Parathyroid adenoma (tissue), 2 donors: ENCODE measurements around the gene ATP2C2.
A peak's percentile ranks its signal among the peaks of the same experiment; 100 is the strongest.

Source experiments
- H2AFZ ChIP-seq: fragments of 300-600 bp; sonication (generic); one replicate; pipeline ENCODE4 v1.7.0; 2017; ENCODE audit warnings: antibody characterized with exemption, mild to moderate bottlenecking
- H3K27ac ChIP-seq: fragments of 300-600 bp; sonication (generic); one replicate; pipeline ENCODE4 v1.7.0; 2017
- H3K27me3 ChIP-seq: fragments of 300-600 bp; sonication (generic); one replicate; pipeline ENCODE4 v1.7.0; 2017; ENCODE audit warnings: low read length; ENCODE audit not compliant: control insufficient read depth, insufficient read depth
- H3K36me3 ChIP-seq: fragments of 300-600 bp; sonication (generic); one replicate; pipeline ENCODE4 v1.7.0; 2017; ENCODE audit warnings: low read length; ENCODE audit not compliant: control insufficient read depth, insufficient read depth
- H3K4me1 ChIP-seq: fragments of 300-600 bp; sonication (generic); one replicate; pipeline ENCODE4 v1.7.0; 2017; ENCODE audit warnings: control low read depth
- H3K4me2 ChIP-seq: fragments of 300-600 bp; sonication (generic); one replicate; pipeline ENCODE4 v1.7.0; 2017; ENCODE audit warnings: low read length
- H3K4me3 ChIP-seq: fragments of 300-600 bp; sonication (generic); one replicate; pipeline ENCODE4 v1.7.0; 2017; ENCODE audit warnings: low read depth, low read length
- H3K79me2 ChIP-seq: fragments of 300-600 bp; sonication (generic); one replicate; pipeline ENCODE4 v1.7.0; 2017; ENCODE audit warnings: control low read depth
- H3K9ac ChIP-seq: fragments of 300-600 bp; sonication (generic); one replicate; pipeline ENCODE4 v1.7.0; 2017; ENCODE audit warnings: mild to moderate bottlenecking
- H3K9me3 ChIP-seq: fragments of 300-600 bp; sonication (generic); one replicate; pipeline ENCODE4 v1.7.0; 2017; ENCODE audit warnings: low read length; ENCODE audit not compliant: control insufficient read depth
- TF ChIP-seq, protein P1 (sequence below): fragments of 300-600 bp; sonication (generic); IDR thresholded peaks from one replicate; pipeline ENCODE4 v1.7.0; 2017; ENCODE audit warnings: antibody characterized with exemption, mild to moderate bottlenecking
- donor health status: primary hyperparathyroidism.

The ATP2C2 gene

DNA sequence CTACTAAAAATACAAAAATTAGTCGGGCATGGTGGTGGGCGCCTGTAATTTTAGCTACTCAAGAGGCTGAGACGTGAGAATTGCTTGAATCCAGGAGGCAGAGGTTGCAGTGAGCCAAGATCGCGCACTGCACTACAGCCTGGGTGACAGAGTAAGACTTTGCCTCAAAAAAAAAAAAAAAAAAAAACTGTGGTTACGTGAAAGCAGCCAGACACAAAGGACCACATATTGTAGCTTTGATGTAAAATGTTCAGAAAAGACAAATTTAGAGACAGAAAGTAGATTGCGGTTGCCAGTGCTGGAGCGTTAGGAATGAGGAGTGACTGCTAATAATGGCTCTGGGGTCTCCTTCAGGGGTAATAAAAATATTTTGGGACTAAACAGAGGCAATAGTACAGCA lies 140.2 kb downstream of the ATP2C2 start:
- H3K9ac ChIP-seq, result no peak overlapping the region
- no peaks in the 10 kb centered on the region for H3K27me3 ChIP-seq
- no peak overlapping the region for H2AFZ ChIP-seq
- no peaks in the 10 kb centered on the region for H3K36me3 ChIP-seq
- no peak overlapping the region for H3K4me3 ChIP-seq
- H3K4me2 ChIP-seq, result no peak overlapping the region
- no peak overlapping the region for H3K27ac ChIP-seq
- TF ChIP-seq, protein P1, sequence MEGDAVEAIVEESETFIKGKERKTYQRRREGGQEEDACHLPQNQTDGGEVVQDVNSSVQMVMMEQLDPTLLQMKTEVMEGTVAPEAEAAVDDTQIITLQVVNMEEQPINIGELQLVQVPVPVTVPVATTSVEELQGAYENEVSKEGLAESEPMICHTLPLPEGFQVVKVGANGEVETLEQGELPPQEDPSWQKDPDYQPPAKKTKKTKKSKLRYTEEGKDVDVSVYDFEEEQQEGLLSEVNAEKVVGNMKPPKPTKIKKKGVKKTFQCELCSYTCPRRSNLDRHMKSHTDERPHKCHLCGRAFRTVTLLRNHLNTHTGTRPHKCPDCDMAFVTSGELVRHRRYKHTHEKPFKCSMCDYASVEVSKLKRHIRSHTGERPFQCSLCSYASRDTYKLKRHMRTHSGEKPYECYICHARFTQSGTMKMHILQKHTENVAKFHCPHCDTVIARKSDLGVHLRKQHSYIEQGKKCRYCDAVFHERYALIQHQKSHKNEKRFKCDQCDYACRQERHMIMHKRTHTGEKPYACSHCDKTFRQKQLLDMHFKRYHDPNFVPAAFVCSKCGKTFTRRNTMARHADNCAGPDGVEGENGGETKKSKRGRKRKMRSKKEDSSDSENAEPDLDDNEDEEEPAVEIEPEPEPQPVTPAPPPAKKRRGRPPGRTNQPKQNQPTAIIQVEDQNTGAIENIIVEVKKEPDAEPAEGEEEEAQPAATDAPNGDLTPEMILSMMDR, result no peak
- no peaks in the 10 kb centered on the region for H3K9me3 ChIP-seq
- no peaks in the 10 kb centered on the region for H3K79me2 ChIP-seq
- peaks cover 11% of the 10 kb centered on the region for H3K4me1 ChIP-seq

- no peaks in the 10 kb centered on the region for H3K36me3 ChIP-seq
- no peak overlapping the region for H2AFZ ChIP-seq
- H3K4me1 ChIP-seq, result peaks cover 8% of the 10 kb centered on the region
- no peaks in the 10 kb centered on the region for H3K9me3 ChIP-seq
- H3K4me2 ChIP-seq, result no peak overlapping the region
- H3K79me2 ChIP-seq, result no peaks in the 10 kb centered on the region
- no peak overlapping the region for H3K9ac ChIP-seq
- H3K4me3 ChIP-seq, result no peak overlapping the region
- H3K27ac ChIP-seq, result no peak overlapping the region
- TF ChIP-seq, protein P1, result no peak
- H3K27me3 ChIP-seq, result no peaks in the 10 kb centered on the region
Measured at GRCh38 chr16:84509032-84509950, 141.0 kb downstream of the ATP2C2 start.

DNA sequence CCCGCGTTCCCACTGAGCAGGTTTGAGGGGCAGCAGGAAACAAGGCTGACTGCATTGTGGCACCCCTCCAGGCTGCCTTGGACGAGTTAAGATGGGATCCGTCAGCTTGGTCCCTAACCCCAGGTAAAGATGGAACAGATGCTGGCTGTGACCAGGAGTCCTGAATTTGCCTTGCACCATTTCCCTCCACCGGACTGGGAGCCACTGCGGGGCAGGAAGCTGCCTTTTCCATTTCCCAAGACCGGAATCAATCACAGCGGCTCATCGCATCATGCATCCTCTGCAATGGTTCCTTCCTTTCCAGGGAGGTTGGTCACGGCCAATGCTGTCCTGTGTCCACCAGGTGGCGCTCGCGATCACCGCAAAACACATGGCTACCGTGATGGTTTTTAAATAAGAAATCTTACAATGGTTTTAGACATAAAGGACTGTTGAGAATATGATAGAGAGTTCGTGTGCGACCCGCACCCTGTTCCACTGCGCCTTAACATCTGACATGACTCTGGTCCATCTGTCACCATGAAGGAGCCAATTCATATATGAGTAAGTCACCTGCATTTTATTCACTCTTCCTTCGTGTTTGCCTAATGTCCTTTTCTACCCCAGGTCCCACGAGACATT lies 143.0 kb downstream of the ATP2C2 start:
- TF ChIP-seq, protein P1, result peak; percentile 95
- Histone ChIP-seq H3K4me3 (no peak overlapping the region), H3K4me2 (peak overlapping the region; percentile 34), H3K9ac (no peak overlapping the region), H3K27ac (no peak overlapping the region), H3K36me3 (no peaks in the 10 kb centered on the region), H3K27me3 (no peaks in the 10 kb centered on the region), H2AFZ (peak overlapping the region; percentile 50), H3K79me2 (no peaks in the 10 kb centered on the region), H3K4me1 (no peaks in the 10 kb centered on the region), H3K9me3 (no peaks in the 10 kb centered on the region)

- no peak overlapping the region for H3K4me3 ChIP-seq
- no peak overlapping the region for H2AFZ ChIP-seq
- TF ChIP-seq, protein P1, result no peak
- no peaks in the 10 kb centered on the region for H3K4me1 ChIP-seq
- no peak overlapping the region for H3K4me2 ChIP-seq
- no peaks in the 10 kb centered on the region for H3K36me3 ChIP-seq
- no peaks in the 10 kb centered on the region for H3K9me3 ChIP-seq
- H3K79me2 ChIP-seq, result no peaks in the 10 kb centered on the region
- no peak overlapping the region for H3K9ac ChIP-seq
- H3K27ac ChIP-seq, result no peak overlapping the region
- H3K27me3 ChIP-seq, result no peaks in the 10 kb centered on the region
Measured at GRCh38 chr16:84511831-84512230, 143.5 kb downstream of the ATP2C2 start.
